ENCODE results near the gene CLIC3. TPM values are rescaled to one million over a fixed set of nuclear protein-coding genes. Genes with fewer than 3 reads are reported as not detected.

CLIC3 gene
- total RNA-seq, 2 experiments from 2014 or later, result not detected

DNA sequence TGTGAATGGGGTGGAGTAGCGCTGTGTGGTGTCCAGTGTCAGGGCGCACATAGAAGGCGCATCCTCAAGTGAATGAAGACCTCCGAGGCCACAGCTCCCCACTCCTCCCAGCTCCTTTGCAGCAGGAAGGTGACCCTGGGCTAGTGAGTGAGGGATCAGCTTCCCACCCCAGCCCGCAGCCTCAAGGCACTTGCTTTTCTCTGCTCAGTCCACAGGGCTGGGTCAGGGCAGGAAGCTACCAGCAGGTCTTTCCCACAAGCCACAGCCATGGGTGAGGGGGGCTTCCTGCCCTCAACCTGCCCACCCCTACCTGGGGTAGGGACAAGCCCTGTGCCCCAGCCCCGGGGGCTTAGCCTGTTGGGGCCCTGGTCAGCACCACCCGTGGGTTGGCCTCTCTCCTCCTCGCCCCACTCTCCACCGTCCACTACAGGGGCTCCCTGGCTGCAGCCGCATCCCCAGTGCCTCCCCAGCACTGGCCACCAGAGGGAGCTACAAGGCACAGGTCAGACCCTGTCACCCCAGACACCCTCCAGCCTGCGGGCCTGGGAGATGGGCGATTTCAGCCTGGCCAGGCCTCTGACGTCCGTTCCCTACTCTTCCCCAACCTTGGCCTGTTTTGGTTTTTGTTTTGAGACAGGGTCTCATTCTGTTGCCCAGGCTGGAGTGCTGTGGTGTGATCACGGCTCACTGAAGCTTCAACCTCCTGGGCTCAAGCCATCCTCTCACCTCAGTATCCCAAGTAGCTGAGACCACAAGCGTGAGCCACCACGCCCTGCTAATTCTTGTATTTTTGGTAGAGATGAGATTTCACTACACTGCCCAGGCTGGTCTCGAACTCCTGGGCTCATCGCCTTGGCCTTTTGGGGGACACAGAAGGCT is 32.9 kb upstream of the CLIC3 start:
- peaks cover 5% of the 10 kb centered on the region for H3K27me3 Mint-ChIP-seq (ENCODE audit: low read depth)
- H3K27ac Mint-ChIP-seq, result no peak overlapping the region
- CTCF ChIA-PET, result interaction anchor here (0.6 to 6.0 kb wide), 40 partner anchors 9 to 301 kb away, joined by 3 to 66 read pairs (median 4); partner anchors contain the start of genes AJM1, CLIC3, MAN1B1 and NPDC1
- no peaks in the 10 kb centered on the region for H3K36me3 Mint-ChIP-seq (ENCODE audit: low read depth)
- peaks cover 34% of the 10 kb centered on the region for H3K4me1 Mint-ChIP-seq (ENCODE audit: low read depth)
- intact Hi-C loops (cut with micrococcal nuclease), result loop anchor here (5.0 kb wide), 2 partner anchors 38 to 497 kb away; no protein-coding TSS in a partner anchor
- peak; percentile 82 for DNase-seq
- H3K4me3 Mint-ChIP-seq, result peak overlapping the region; percentile 56
- H3K9me3 Mint-ChIP-seq, result no peaks in the 10 kb centered on the region

DNA sequence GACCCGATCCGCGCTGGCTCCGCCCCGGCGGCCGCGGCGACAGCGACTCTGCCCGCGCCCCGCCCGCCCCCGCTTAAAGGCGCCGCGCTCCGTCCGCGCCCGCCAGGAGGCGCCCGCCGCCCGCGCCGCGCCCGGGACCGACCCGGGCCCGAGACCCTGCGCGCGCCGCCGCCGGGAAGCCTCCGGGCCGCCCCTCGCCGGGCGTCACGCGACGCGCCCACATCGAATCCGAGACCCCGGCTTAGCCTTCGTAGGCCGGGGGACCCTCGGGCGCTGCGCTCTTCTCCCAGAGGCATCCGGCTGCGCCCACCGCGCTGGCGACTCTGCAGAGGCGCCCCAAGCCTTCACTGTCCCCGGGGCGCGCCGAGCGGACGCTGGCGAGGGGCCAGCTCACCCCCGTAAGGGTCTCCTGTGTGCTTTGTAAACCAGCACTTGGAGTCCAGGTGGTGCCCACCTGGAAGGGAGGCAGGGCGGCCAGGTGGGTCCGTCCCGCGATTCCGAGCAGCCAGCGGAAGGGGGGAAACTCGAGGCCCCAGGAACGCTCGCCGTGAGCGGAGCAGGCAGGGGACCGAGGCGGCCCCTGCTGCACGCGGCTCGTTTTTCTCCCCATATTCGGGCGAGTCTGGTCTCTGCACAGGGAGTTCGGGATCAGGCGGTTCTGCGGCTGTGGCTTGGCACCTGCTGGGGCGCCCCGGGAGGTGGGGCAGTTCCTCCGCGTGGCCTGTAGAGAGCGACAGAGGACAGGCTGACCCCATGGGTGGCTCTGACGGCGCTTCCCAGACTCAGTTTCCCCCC is 32.1 kb upstream of the CLIC3 start:
- H3K27ac Mint-ChIP-seq, result no peak overlapping the region
- intact Hi-C loops (cut with micrococcal nuclease), result loop anchor here (5.0 kb wide), 2 partner anchors 39 to 496 kb away; no protein-coding TSS in a partner anchor
- H3K9me3 Mint-ChIP-seq, result no peaks in the 10 kb centered on the region
- H3K36me3 Mint-ChIP-seq (ENCODE audit: low read depth), result no peaks in the 10 kb centered on the region
- DNase-seq, result peak; percentile 74
- H3K4me1 Mint-ChIP-seq (ENCODE audit: low read depth), result peaks cover 34% of the 10 kb centered on the region
- peak overlapping the region; percentile 56 for H3K4me3 Mint-ChIP-seq
- CTCF ChIA-PET, result interaction anchor here (1.0 to 6.0 kb wide), 29 partner anchors 8 to 300 kb away, joined by 3 to 66 read pairs (median 6); partner anchors contain the start of genes AJM1, CLIC3, MAN1B1 and NPDC1
- H3K27me3 Mint-ChIP-seq (ENCODE audit: low read depth), result peaks cover 5% of the 10 kb centered on the region

DNA sequence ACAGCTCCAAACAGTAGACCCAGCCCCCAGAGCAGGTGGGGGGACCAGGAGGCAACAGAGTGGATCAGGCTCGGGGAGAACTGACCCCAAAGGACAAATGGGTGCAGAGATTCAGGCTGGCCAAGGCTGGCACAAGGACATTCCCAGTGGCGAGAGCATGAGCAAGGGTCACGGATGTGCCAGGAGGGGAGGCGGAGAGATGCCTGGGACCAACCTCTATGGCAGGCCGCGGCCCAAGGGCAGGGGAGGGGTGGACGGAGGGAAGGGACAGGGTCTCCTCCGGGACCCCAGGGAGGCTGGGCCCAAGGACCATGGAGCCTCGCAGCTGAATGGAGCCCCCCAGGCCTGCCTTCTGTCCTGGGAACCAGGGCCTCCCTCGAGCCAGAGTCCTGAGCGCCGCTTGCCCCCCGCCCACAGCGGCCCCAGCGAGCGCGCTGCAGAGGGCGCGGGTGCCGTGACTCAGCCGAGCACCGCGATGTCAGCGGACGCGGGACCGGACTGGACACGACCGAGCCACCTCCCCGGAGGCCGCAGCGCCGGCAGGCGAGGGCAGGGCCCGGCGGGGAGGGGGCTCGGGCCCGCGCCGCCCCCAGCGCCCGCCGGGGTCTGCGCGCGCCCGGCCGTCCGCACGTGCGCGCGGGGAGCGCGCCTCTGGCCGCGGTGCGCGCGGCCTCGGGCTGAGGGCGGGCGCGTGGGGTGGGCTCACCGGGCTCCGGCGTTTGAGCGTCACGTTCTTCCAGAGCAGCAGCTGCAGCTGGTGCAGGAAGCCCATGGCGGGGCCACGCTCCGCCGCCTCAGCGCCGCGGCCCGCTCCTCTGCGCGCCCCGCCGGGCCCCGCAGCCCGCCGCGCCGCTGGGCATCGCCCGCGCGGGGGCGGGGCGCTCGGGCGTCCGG is 31.2 kb upstream of the CLIC3 start, which contains the start of gene ABCA2:
ABCA2 (minus strand) TSS at position 869 of the 894 bp plus-strand sequence; CDS start at position 772, 97 bp downstream.
- CTCF ChIA-PET, result interaction anchor here (1.2 to 6.0 kb wide), 8 partner anchors 7 to 296 kb away, joined by 3 to 66 read pairs (median 9); partner anchors contain the start of genes PAXX, SAPCD2 and TMEM141
- Mint-ChIP-seq H3K36me3 (ENCODE audit: low read depth) (no peaks in the 10 kb centered on the region), H3K27me3 (ENCODE audit: low read depth) (peaks cover 5% of the 10 kb centered on the region), H3K27ac (no peak within 1 kb of the TSS), H3K4me3 (peak within 1 kb of the TSS; percentile 70), H3K4me1 (ENCODE audit: low read depth) (peaks cover 31% of the 10 kb centered on the region), H3K9me3 (no peaks in the 10 kb centered on the region)
- intact Hi-C loops (cut with micrococcal nuclease), result loop anchor here (5.0 kb wide), 2 partner anchors 40 to 495 kb away; no protein-coding TSS in a partner anchor
- no peak for DNase-seq

DNA sequence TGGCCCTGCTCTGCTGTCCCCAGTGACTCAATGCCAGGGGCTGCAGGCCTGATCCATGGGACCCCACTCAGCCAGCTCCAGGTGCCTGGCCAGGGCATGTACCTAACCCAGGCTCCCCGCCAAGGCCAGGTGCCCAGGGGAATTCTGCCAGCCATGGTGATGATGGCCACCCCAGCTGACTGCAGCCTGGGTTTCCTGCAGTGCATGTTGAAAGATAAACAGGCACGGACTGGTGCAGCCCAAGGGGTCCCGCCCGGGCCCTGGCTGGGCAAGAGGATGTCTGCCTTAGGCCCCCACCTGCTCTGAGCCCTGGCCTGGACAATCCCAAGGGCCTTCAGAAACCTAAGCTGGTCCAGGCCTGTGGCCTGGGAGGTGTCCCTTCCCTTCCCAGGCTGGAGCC is 30.5 kb upstream of the CLIC3 start:
- Mint-ChIP-seq H3K27ac (no peak overlapping the region), H3K4me1 (ENCODE audit: low read depth) (peaks cover 25% of the 10 kb centered on the region), H3K9me3 (no peaks in the 10 kb centered on the region), H3K4me3 (no peak overlapping the region), H3K36me3 (ENCODE audit: low read depth) (no peaks in the 10 kb centered on the region), H3K27me3 (ENCODE audit: low read depth) (peaks cover 4% of the 10 kb centered on the region)
- intact Hi-C loops (cut with micrococcal nuclease), result loop anchor here (5.0 kb wide), 2 partner anchors 40 to 495 kb away; no protein-coding TSS in a partner anchor
- CTCF ChIA-PET, result interaction anchor here (1.1 to 6.0 kb wide), 5 partner anchors 8 to 179 kb away, joined by 3 to 66 read pairs (median 5); partner anchors contain the start of genes NPDC1 and SAPCD2
- DNase-seq, result no peak

DNA sequence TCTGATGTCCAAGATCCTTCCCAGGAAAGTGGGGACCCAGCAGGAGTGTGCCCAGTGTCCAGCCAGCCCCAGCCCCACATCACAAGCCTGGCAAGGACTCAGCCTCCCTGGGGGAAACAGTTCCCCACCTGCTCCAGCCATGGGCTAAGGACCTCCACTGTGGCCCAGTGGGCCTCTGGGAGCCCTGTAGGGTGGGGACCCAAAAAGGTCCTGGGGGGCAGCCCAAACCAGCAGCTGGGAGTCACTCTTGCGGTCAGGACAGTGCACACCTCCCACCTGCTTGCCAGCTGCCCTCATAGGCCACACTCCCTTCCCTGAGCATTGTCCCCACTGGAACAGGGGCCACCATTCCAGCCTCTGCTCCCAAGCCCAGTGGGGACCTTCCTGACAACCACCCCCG is 30.0 kb upstream of the CLIC3 start:
- CTCF ChIA-PET, result interaction anchor here (1.1 to 6.0 kb wide), 4 partner anchors 8 to 41 kb away, joined by 4 to 66 read pairs (median 16); partner anchors contain the start of genes NPDC1 and SAPCD2
- Mint-ChIP-seq H3K4me3 (no peak overlapping the region), H3K4me1 (ENCODE audit: low read depth) (peaks cover 24% of the 10 kb centered on the region), H3K36me3 (ENCODE audit: low read depth) (no peaks in the 10 kb centered on the region), H3K9me3 (no peaks in the 10 kb centered on the region), H3K27ac (no peak overlapping the region), H3K27me3 (ENCODE audit: low read depth) (peaks cover 3% of the 10 kb centered on the region)
- intact Hi-C loops (cut with micrococcal nuclease), result loop anchor here (5.0 kb wide), 2 partner anchors 41 to 494 kb away; no protein-coding TSS in a partner anchor
- DNase-seq, result no peak

DNA sequence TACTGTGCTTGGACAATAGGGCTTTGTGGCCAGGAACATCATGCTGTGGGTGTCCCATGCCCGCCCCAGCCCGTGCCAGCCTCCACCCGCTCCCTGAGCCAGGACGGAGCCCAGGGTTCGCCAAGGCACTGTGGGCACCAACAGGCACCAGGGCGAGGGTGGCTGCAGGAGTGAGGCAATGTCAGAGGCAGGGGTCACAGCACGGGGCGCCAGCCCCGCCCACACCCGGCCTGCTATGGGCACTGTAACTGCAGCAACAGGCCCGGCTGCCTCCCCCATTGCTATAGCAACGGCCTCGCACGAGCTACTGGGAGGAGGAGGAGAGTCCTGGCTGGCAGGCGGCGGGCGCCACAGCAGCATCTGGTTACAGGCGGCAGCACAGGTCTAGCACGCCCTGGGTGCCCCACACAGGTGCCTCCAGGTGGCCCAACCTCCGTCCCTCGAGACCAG is 29.2 kb upstream of the CLIC3 start:
- no peaks in the 10 kb centered on the region for H3K9me3 Mint-ChIP-seq
- H3K4me3 Mint-ChIP-seq, result no peak overlapping the region
- no peaks in the 10 kb centered on the region for H3K36me3 Mint-ChIP-seq (ENCODE audit: low read depth)
- peaks cover 20% of the 10 kb centered on the region for H3K4me1 Mint-ChIP-seq (ENCODE audit: low read depth)
- DNase-seq, result no peak
- intact Hi-C loops (cut with micrococcal nuclease), result loop anchor here (5.0 kb wide), 2 partner anchors 42 to 493 kb away; no protein-coding TSS in a partner anchor
- CTCF ChIA-PET, result interaction anchor here (0.9 to 6.0 kb wide), 5 partner anchors 9 to 238 kb away, joined by 4 to 66 read pairs (median 4); partner anchors contain the start of genes NPDC1 and SAPCD2
- no peak overlapping the region for H3K27ac Mint-ChIP-seq
- H3K27me3 Mint-ChIP-seq (ENCODE audit: low read depth), result peaks cover 3% of the 10 kb centered on the region

DNA sequence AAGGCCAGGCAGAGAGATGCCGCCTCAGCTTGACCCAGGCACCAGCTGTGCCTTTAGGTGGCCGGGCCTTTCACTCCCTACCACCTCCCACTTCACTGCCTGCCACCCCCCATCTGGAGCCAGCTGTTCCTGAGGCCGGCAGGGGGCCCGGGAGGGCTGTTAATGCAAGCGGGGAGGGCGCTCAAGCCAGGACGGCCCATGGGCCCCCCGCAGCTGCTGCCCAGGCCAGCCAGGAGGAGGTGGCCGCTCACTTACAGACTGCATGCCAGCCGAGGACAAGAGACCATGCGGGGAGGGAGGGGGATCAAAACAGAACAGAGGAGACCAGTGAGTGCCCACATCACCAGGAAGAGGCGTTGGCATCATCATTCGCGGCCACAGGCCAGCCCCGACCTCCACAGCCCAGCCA is 27.2 kb upstream of the CLIC3 start:
- Mint-ChIP-seq H3K27ac (no peak overlapping the region), H3K9me3 (no peaks in the 10 kb centered on the region)
- no peak for DNase-seq

DNA sequence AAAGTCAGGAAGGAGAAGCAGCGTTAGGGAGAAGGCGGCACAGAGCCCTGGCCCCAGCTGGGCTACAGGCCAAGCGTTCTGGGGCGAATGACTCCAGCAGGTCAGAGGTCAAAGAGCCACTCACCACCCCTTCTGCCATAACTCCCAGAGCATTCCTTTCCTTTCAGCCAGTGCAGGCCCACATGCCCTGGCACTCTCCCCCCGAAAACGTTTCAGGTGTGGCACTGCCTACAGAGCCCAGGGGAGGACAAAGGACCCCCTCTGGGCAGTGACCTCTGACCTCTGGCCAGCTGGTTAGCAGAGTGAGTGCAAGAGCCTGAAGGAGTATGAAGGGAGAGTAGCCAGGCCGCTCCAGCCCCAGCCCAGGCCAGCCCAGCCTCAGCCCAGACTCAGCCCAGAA is 26.8 kb upstream of the CLIC3 start:
- intact Hi-C loops (cut with micrococcal nuclease), result no loop called here
- no peaks in the 10 kb centered on the region for H3K27me3 Mint-ChIP-seq (ENCODE audit: low read depth)
- H3K9me3 Mint-ChIP-seq, result no peaks in the 10 kb centered on the region
- no peak for DNase-seq
- no peak overlapping the region for H3K4me3 Mint-ChIP-seq
- no peaks in the 10 kb centered on the region for H3K36me3 Mint-ChIP-seq (ENCODE audit: low read depth)
- CTCF ChIA-PET, result interaction anchor here (0.7 to 1.8 kb wide), 2 partner anchors 45 to 243 kb away, joined by 3 to 5 read pairs; no protein-coding TSS in a partner anchor
- peaks cover 3% of the 10 kb centered on the region for H3K4me1 Mint-ChIP-seq (ENCODE audit: low read depth)
- H3K27ac Mint-ChIP-seq, result no peak overlapping the region

More for the DNA sequence above, 27.2 kb upstream of the CLIC3 start:
- CTCF ChIA-PET, result interaction anchor here (0.7 to 1.8 kb wide), 2 partner anchors 44 to 244 kb away, joined by 3 to 5 read pairs; no protein-coding TSS in a partner anchor
- intact Hi-C loops (cut with micrococcal nuclease), result no loop called here
- Mint-ChIP-seq H3K4me3 (no peak overlapping the region), H3K27me3 (ENCODE audit: low read depth) (no peaks in the 10 kb centered on the region), H3K36me3 (ENCODE audit: low read depth) (no peaks in the 10 kb centered on the region), H3K4me1 (ENCODE audit: low read depth) (peaks cover 3% of the 10 kb centered on the region)

DNA sequence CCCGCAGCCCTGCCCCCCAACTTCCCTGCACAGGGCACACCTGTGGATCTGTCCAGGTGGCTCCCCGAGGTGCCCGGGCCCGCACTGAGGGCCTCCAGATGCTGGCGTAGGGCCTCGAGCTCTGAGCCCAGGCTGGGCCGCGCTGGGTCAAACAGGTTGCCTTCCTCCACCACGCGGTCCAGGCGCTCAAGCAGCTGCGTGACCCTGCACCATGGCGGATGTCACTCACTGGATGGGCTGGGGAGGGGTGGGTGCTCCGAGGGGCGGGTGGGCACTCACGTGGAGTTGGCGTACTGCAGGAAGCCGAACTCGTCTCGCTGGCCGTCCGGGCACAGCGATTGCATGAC is 26.3 kb upstream of the CLIC3 start:
- CTCF ChIA-PET, result interaction anchor here (1.8 kb wide), 1 partner anchor 45 kb away, joined by 5 read pairs; no protein-coding TSS in a partner anchor
- Mint-ChIP-seq H3K4me1 (ENCODE audit: low read depth) (peaks cover 3% of the 10 kb centered on the region), H3K9me3 (no peaks in the 10 kb centered on the region), H3K4me3 (no peak overlapping the region), H3K36me3 (ENCODE audit: low read depth) (no peaks in the 10 kb centered on the region), H3K27ac (no peak overlapping the region), H3K27me3 (ENCODE audit: low read depth) (no peaks in the 10 kb centered on the region)
- intact Hi-C loops (cut with micrococcal nuclease), result no loop called here
- no peak for DNase-seq

DNA sequence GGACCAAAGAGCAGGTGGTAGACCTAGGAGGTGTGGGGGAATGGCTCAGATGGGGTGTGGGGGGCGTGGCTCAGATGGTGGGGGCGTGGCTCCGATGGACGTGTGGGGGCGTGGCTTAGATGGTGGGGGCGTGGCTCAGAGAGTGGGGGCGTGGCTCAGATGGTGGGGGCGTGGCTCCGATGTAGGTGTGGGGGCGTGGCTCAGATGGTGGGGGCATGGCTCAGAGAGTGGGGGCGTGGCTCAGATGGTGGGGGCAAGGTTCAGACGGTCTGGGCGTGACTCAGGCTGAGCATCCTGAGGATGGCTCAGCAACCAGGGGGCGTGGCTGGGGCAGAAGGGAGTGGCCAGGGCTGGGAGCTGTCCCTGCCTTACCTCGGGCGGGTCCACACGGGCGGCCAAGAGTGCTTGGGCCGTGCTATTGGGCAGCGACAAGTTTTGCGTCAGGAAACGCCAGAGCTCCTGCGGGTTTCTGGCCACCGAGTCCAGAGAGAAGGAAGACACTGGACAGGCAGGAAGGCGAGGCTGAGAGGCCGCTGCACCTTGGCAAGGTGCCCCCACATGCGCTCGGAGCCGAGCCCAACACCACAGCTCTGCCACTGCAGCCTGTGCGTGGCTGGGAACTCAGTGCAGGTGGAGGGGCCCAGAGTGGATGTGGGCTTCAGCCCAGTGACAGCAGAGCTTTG is 25.8 kb upstream of the CLIC3 start:
- intact Hi-C loops (cut with micrococcal nuclease), result no loop called here
- Mint-ChIP-seq H3K9me3 (no peaks in the 10 kb centered on the region), H3K27ac (no peak overlapping the region), H3K4me3 (no peak overlapping the region), H3K4me1 (ENCODE audit: low read depth) (peaks cover under 1% of the 10 kb centered on the region), H3K27me3 (ENCODE audit: low read depth) (no peaks in the 10 kb centered on the region), H3K36me3 (ENCODE audit: low read depth) (no peaks in the 10 kb centered on the region)
- peak; percentile 74 for DNase-seq
- CTCF ChIA-PET, result interaction anchor here (0.6 to 1.8 kb wide), 2 partner anchors 46 to 110 kb away, joined by 3 to 5 read pairs; no protein-coding TSS in a partner anchor
